Muscle layer of colon (tissue), 2 donors: ENCODE measurements around the gene MAML2.

Experiments used
- H3K27ac ChIP-seq: one replicate; pipeline ENCODE4 v1.7.0; 2013; ENCODE audit warnings: low read depth, mild to moderate bottlenecking, low read length, moderate library complexity
- H3K27me3 ChIP-seq, 2 donors: one replicate each; pipeline ENCODE4 v1.7.0; 2013; ENCODE audit warnings: low read length in 2 of 2, mild to moderate bottlenecking in 2 of 2; ENCODE audit not compliant: insufficient read depth in 2 of 2, control insufficient read depth in 1 of 2
- H3K36me3 ChIP-seq: one replicate; pipeline ENCODE4 v1.7.0; 2013; ENCODE audit warnings: mild to moderate bottlenecking, low read length; ENCODE audit not compliant: insufficient read depth
- H3K4me1 ChIP-seq: one replicate; pipeline ENCODE4 v1.7.0; 2013; ENCODE audit warnings: mild to moderate bottlenecking, low read length; ENCODE audit not compliant: insufficient read depth
- H3K4me3 ChIP-seq, 2 donors: one replicate each; pipeline ENCODE4 v1.7.0; 2013; ENCODE audit warnings: low read length in 2 of 2, low read depth in 1 of 2, mild to moderate bottlenecking in 1 of 2, moderate library complexity in 1 of 2
- H3K9ac ChIP-seq: one replicate; pipeline ENCODE4 v1.7.0; 2013; ENCODE audit warnings: low read length
- H3K9me3 ChIP-seq: one replicate; pipeline ENCODE4 v1.7.0; 2013; ENCODE audit warnings: mild to moderate bottlenecking, low read length
- donor health status: abdominal sarcoma.
- donor health status: Adenocarcinoma of cecum.

MAML2 gene

GRCh38 chr11:96342961-96343711 is at the start of gene MAML2:
Gene MAML2 (minus strand): TSS chr11:96343195. CDS start chr11:96341895, 1,300 bp downstream.
- peak within 1 kb of the TSS; percentile 52 for H3K27ac ChIP-seq
- H3K27me3 ChIP-seq = no peaks in the 10 kb centered on the region
- peak within 1 kb of the TSS; percentile 70 to 91 for H3K4me3 ChIP-seq
- H3K9ac ChIP-seq = peak within 1 kb of the TSS; percentile 59
- peaks cover 29% of the 10 kb centered on the region for H3K4me1 ChIP-seq
- no peaks in the 10 kb centered on the region for H3K9me3 ChIP-seq
- no peaks in the 10 kb centered on the region for H3K36me3 ChIP-seq

DNA sequence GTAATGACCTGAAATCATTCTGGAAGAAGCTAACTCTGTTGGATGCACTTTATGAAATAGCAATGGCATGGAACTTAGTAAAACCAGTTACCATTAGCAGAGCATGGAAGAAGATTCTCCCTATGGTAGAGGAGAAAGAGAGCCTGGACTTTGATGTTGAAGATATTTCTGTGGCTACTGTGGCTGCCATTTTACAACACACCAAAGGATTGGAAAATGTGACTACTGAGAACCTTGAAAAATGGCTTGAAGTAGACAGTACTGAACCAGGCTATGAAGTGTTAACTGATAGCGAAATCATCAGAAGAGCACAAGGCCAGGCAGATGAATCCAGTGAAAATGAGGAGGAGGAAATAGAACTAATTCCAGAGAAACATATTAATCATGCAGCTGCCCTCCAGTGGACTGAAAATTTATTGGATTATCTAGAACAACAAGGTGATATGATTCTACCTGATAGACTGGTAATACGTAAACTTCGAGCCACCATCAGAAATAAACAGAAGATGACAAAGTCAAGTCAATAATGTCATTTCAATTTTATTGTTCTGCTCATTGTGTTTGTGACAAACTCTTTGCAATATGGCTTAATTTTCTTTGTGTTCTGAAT is 48.8 kb upstream of the MAML2 start:
- Histone ChIP-seq H3K27ac (no peak overlapping the region), H3K4me3 (no peak overlapping the region), H3K4me1 (peaks cover 21% of the 10 kb centered on the region), H3K27me3 (no peaks in the 10 kb centered on the region), H3K36me3 (no peaks in the 10 kb centered on the region), H3K9me3 (no peaks in the 10 kb centered on the region), H3K9ac (no peak overlapping the region)

- peak overlapping the region; percentile 8 for H3K9ac ChIP-seq
- peaks cover 21% of the 10 kb centered on the region for H3K4me1 ChIP-seq
- peak overlapping the region; percentile 93 to 95 for H3K4me3 ChIP-seq
- no peaks in the 10 kb centered on the region for H3K27me3 ChIP-seq
- H3K27ac ChIP-seq = peak overlapping the region; percentile 91
- no peaks in the 10 kb centered on the region for H3K36me3 ChIP-seq
- no peaks in the 10 kb centered on the region for H3K9me3 ChIP-seq
Measured at GRCh38 chr11:96390488-96390792, 47.4 kb upstream of the MAML2 start.

GRCh38 chr11:96389720-96390487 is 46.9 kb upstream of the MAML2 start, which contains the start of the genes CCDC82 and JRKL:
Gene CCDC82 (minus strand): TSS chr11:96389912. CDS start chr11:96384747, 5,165 bp downstream.
Gene JRKL (plus strand): TSS chr11:96390013. CDS start chr11:96390650, 637 bp downstream.
- peaks cover 21% of the 10 kb centered on the region for H3K4me1 ChIP-seq

GRCh38 chr11:96388891-96389719 is 46.1 kb upstream of the MAML2 start:
- no peaks in the 10 kb centered on the region for H3K9me3 ChIP-seq
- H3K27me3 ChIP-seq = no peaks in the 10 kb centered on the region
- H3K4me1 ChIP-seq = peaks cover 21% of the 10 kb centered on the region
- peak overlapping the region; percentile 91 for H3K27ac ChIP-seq
- peak overlapping the region; percentile 93 to 95 for H3K4me3 ChIP-seq
- peak overlapping the region; percentile 89 for H3K9ac ChIP-seq
- H3K36me3 ChIP-seq = no peaks in the 10 kb centered on the region

More at GRCh38 chr11:96389720-96390487, 46.9 kb upstream of the MAML2 start, which contains the start of the genes CCDC82 and JRKL:
- peak within 1 kb of the TSS; percentile 93 to 95 for H3K4me3 ChIP-seq
- peak within 1 kb of the TSS; percentile 89 for H3K9ac ChIP-seq
- H3K9me3 ChIP-seq = no peaks in the 10 kb centered on the region
- H3K36me3 ChIP-seq = no peaks in the 10 kb centered on the region
- H3K27ac ChIP-seq = peak within 1 kb of the TSS; percentile 91
- H3K27me3 ChIP-seq = no peaks in the 10 kb centered on the region

DNA sequence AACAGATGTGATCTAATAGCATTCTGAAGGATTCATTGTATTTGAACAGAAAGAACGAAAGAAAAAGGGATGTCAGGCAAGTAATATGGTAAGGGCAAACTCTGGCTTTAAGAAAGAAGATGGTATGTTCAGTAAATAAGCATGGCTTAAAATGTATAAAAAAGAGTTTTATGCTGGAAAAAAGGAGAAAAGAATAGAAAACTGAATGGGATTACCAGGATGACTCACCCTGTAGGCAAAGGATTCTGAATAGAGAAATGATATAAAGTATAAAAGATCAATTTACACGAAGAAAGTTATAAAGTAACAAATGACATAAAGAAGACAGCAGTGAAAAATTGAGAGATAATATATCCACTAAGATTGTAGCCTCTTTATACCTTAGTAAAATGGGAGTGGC is 42.2 kb upstream of the MAML2 start:
- Histone ChIP-seq H3K27me3 (no peaks in the 10 kb centered on the region), H3K9me3 (no peaks in the 10 kb centered on the region), H3K4me1 (peaks cover 14% of the 10 kb centered on the region), H3K4me3 (no peak overlapping the region), H3K27ac (no peak overlapping the region), H3K9ac (no peak overlapping the region), H3K36me3 (peaks cover 12% of the 10 kb centered on the region)

DNA sequence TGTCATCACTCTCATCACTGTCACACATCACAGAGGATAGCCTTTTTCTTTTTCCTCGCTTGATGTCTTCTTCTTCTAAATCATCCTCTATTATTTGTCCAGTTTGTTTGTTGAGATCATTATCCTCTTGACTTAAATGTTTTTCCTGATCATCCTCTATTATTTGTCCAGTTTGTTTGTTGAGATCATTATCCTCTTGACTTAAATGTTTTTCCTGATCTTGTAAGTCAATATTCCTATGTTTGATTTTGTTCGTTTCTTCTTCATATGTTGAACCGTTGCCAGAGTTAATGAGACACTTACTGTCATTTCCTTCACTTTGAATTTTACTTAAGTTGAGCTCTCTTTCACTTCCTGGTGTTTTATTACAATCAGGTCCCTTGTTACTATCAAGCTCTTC is 41.2 kb upstream of the MAML2 start:
- no peak overlapping the region for H3K9ac ChIP-seq
- H3K4me1 ChIP-seq = peaks cover 14% of the 10 kb centered on the region
- H3K36me3 ChIP-seq = peaks cover 15% of the 10 kb centered on the region
- H3K9me3 ChIP-seq = no peaks in the 10 kb centered on the region
- no peaks in the 10 kb centered on the region for H3K27me3 ChIP-seq
- no peak overlapping the region for H3K27ac ChIP-seq
- no peak overlapping the region for H3K4me3 ChIP-seq

GRCh38 chr11:96376796-96377195 is 33.8 kb upstream of the MAML2 start:
- H3K27me3 ChIP-seq = no peaks in the 10 kb centered on the region
- no peaks in the 10 kb centered on the region for H3K4me1 ChIP-seq
- no peak overlapping the region for H3K9ac ChIP-seq
- no peak overlapping the region for H3K27ac ChIP-seq
- no peak overlapping the region for H3K4me3 ChIP-seq
- H3K36me3 ChIP-seq = peaks cover 18% of the 10 kb centered on the region
- H3K9me3 ChIP-seq = no peaks in the 10 kb centered on the region

- H3K27ac ChIP-seq = no peak overlapping the region
- H3K4me1 ChIP-seq = no peaks in the 10 kb centered on the region
- no peaks in the 10 kb centered on the region for H3K9me3 ChIP-seq
- peaks cover 6% of the 10 kb centered on the region for H3K36me3 ChIP-seq
- H3K4me3 ChIP-seq = no peak overlapping the region
- H3K9ac ChIP-seq = no peak overlapping the region
- no peaks in the 10 kb centered on the region for H3K27me3 ChIP-seq
Measured at GRCh38 chr11:96373826-96374225, 30.8 kb upstream of the MAML2 start.

GRCh38 chr11:96367342-96367741 is 24.3 kb upstream of the MAML2 start:
- peaks cover 17% of the 10 kb centered on the region for H3K36me3 ChIP-seq
- no peaks in the 10 kb centered on the region for H3K4me1 ChIP-seq
- no peak overlapping the region for H3K9ac ChIP-seq
- H3K4me3 ChIP-seq = no peak overlapping the region
- no peaks in the 10 kb centered on the region for H3K9me3 ChIP-seq
- no peak overlapping the region for H3K27ac ChIP-seq
- no peaks in the 10 kb centered on the region for H3K27me3 ChIP-seq

DNA sequence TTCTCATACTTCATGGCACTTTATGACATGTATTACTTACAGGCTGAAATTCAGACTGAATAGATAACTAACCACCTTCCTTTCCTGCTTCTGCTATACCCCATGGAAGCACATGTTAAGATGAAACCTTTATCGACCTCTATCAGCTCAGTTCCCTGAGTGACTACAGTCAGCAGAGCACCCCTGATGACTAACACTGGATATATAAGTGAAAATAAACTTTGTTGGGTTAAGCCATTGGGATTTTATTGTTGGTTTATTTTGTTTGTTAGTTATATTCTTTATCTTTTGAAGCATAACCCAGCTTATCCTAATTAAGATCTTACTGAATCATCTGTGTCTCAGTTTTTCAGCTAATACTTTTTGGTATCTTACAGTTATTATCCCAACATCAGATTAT is 23.0 kb upstream of the MAML2 start:
- no peak overlapping the region for H3K4me3 ChIP-seq
- peaks cover 17% of the 10 kb centered on the region for H3K36me3 ChIP-seq
- H3K9ac ChIP-seq = no peak overlapping the region
- H3K27ac ChIP-seq = no peak overlapping the region
- no peaks in the 10 kb centered on the region for H3K4me1 ChIP-seq
- H3K27me3 ChIP-seq = no peaks in the 10 kb centered on the region
- H3K9me3 ChIP-seq = no peaks in the 10 kb centered on the region
